ENCODE data around the gene NHSL2. TPM values are rescaled to one million over a fixed set of nuclear protein-coding genes. Genes with fewer than 3 reads are reported as not detected.

NHSL2 gene
- total RNA-seq, 1 donor from 2014 or later = 12.7 TPM

DNA sequence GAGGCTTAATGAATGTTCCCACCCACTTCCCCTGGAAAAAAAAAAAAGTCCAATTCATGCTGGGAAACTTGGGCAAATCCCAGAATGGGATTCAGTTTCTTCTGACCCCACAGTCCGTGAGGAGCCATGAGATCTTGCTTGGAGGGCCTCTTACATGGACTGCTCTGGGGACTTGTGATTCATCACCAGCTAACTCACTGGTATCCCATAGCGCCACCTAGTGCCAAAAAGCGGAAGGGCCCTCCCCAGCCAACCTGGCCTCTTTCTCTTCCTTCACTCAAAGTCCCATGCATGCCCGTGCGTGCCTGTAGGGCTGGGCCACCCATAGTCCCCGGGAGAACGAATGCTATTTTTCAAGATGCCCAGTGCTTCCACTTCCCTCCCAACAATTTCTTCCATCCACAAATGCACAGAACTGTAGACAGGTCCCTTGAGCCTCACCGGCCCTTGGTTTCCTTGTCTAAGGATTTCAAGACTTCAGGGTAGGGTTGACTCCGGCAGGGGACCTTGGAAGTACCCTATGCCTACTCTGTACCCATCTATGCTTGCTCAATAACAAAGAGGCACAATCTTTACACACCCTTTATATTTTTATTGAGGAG lies 216.0 kb downstream of the NHSL2 start:
- no peaks in the 10 kb centered on the region for H3K27me3 ChIP-seq (ENCODE audit: low read depth)
- H3K36me3 ChIP-seq = no peaks in the 10 kb centered on the region
- peaks cover 55% of the 10 kb centered on the region for H3K4me1 ChIP-seq
- H3K9me3 ChIP-seq = no peaks in the 10 kb centered on the region
- no peak overlapping the region for H3K4me3 ChIP-seq
- ATAC-seq = peak; percentile 85 to 89
- intact Hi-C loops (cut with DNase I) = no loop called here
- peak; percentile 79 for DNase-seq
- peak overlapping the region; percentile 41 for H3K27ac ChIP-seq
- TF ChIP-seq, protein P1, sequence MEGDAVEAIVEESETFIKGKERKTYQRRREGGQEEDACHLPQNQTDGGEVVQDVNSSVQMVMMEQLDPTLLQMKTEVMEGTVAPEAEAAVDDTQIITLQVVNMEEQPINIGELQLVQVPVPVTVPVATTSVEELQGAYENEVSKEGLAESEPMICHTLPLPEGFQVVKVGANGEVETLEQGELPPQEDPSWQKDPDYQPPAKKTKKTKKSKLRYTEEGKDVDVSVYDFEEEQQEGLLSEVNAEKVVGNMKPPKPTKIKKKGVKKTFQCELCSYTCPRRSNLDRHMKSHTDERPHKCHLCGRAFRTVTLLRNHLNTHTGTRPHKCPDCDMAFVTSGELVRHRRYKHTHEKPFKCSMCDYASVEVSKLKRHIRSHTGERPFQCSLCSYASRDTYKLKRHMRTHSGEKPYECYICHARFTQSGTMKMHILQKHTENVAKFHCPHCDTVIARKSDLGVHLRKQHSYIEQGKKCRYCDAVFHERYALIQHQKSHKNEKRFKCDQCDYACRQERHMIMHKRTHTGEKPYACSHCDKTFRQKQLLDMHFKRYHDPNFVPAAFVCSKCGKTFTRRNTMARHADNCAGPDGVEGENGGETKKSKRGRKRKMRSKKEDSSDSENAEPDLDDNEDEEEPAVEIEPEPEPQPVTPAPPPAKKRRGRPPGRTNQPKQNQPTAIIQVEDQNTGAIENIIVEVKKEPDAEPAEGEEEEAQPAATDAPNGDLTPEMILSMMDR (IDR thresholded peaks at IDR 0.05) = peak; percentile 81

GRCh38 chrX:72127332-72127731 lies 216.7 kb downstream of the NHSL2 start:
- TF ChIP-seq, protein P1 (IDR thresholded peaks at IDR 0.05) = no peak
- intact Hi-C loops (cut with DNase I) = no loop called here
- no peak overlapping the region for H3K4me3 ChIP-seq
- no peak overlapping the region for H3K27ac ChIP-seq
- H3K4me1 ChIP-seq = peaks cover 48% of the 10 kb centered on the region
- DNase-seq = no peak
- no peaks in the 10 kb centered on the region for H3K9me3 ChIP-seq
- no peaks in the 10 kb centered on the region for H3K36me3 ChIP-seq
- no peaks in the 10 kb centered on the region for H3K27me3 ChIP-seq (ENCODE audit: low read depth)
- no peak for ATAC-seq

DNA sequence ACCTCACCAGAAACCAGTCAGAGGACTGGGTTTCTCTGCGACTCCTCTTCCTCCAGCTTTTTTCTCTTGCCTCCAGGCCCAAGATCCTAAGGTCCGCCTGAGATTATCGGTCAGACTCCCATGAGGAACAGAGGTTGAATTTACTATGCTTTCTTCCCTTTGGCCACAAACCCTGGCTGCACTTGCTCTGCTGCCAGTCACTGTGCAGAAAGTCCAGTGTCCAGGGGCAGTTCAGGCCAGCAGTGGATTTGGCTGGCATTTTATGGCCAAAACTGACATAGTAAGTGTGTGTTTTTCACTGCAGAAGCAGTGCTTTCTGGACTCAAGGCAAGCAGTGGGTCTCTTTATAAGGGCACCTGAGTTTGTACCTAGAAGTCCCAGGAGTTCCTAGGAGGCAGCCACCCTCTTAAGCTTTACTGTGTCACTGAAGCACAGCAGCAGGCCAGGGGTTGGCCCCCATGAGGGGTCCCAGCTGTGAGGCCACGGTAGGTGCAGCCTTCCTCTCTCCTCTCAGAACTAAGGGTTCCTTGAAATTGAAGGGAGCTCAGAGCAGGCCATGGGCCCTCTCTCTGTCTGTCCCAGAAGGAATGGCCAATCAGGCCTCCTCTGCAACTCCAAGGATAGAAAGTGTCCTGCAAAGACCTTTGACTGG lies 217.7 kb downstream of the NHSL2 start:
- H3K4me3 ChIP-seq = no peak overlapping the region
- no peak for ATAC-seq
- intact Hi-C loops (cut with DNase I) = no loop called here
- H3K27me3 ChIP-seq (ENCODE audit: low read depth) = no peaks in the 10 kb centered on the region
- peaks cover 39% of the 10 kb centered on the region for H3K4me1 ChIP-seq
- H3K9me3 ChIP-seq = no peaks in the 10 kb centered on the region
- TF ChIP-seq, protein P1 (IDR thresholded peaks at IDR 0.05) = no peak
- no peak for DNase-seq
- no peaks in the 10 kb centered on the region for H3K36me3 ChIP-seq
- no peak overlapping the region for H3K27ac ChIP-seq

GRCh38 chrX:72128881-72129280 lies 218.2 kb downstream of the NHSL2 start:
- Histone ChIP-seq H3K36me3 (no peaks in the 10 kb centered on the region), H3K9me3 (no peaks in the 10 kb centered on the region), H3K4me3 (no peak overlapping the region), H3K27ac (no peak overlapping the region), H3K27me3 (ENCODE audit: low read depth) (no peaks in the 10 kb centered on the region), H3K4me1 (peaks cover 33% of the 10 kb centered on the region)
- DNase-seq = no peak
- intact Hi-C loops (cut with DNase I) = no loop called here
- TF ChIP-seq, protein P1 (IDR thresholded peaks at IDR 0.05) = peak; percentile 19
- no peak for ATAC-seq

- H3K36me3 ChIP-seq = no peaks in the 10 kb centered on the region
- H3K27me3 ChIP-seq (ENCODE audit: low read depth) = no peaks in the 10 kb centered on the region
- ATAC-seq = no peak
- H3K9me3 ChIP-seq = no peaks in the 10 kb centered on the region
- no peak for DNase-seq
- H3K4me1 ChIP-seq = peaks cover 25% of the 10 kb centered on the region
- H3K27ac ChIP-seq = no peak overlapping the region
- TF ChIP-seq, protein P1 (IDR thresholded peaks at IDR 0.05) = no peak
- intact Hi-C loops (cut with DNase I) = no loop called here
- no peak overlapping the region for H3K4me3 ChIP-seq
These were observed 219.0 kb downstream of the NHSL2 start for GRCh38 chrX:72129661-72130060.

Data from lower lobe of right lung (tissue), 2 donors.